ENCODE measurements around the gene SUMO2. TPM values are rescaled to one million over a fixed set of nuclear protein-coding genes. Genes with fewer than 3 reads are reported as not detected.

SUMO2 gene
- total RNA-seq, 2 experiments from 2014 or later: 623 to 655 TPM

- H3K36me3 Mint-ChIP-seq: peaks cover 14% of the 10 kb centered on the region
- H3K9me3 Mint-ChIP-seq: no peaks in the 10 kb centered on the region
- H3K4me3 Mint-ChIP-seq: no peak overlapping the region
- H3K27me3 Mint-ChIP-seq: no peaks in the 10 kb centered on the region
- H3K27ac Mint-ChIP-seq: no peak overlapping the region
- H3K4me1 Mint-ChIP-seq: peaks cover 28% of the 10 kb centered on the region
- no peak for DNase-seq
Observed at GRCh38 chr17:75126954-75127353, 55.8 kb downstream of the SUMO2 start.

GRCh38 chr17:75125984-75126383 lies 56.8 kb downstream of the SUMO2 start:
- no peak for DNase-seq
- Mint-ChIP-seq H3K27ac (peak overlapping the region; percentile 46), H3K27me3 (no peaks in the 10 kb centered on the region), H3K4me1 (peaks cover 28% of the 10 kb centered on the region), H3K9me3 (no peaks in the 10 kb centered on the region), H3K4me3 (no peak overlapping the region), H3K36me3 (peaks cover 14% of the 10 kb centered on the region)

GRCh38 chr17:75124819-75125162 lies 58.0 kb downstream of the SUMO2 start:
- no peaks in the 10 kb centered on the region for H3K27me3 Mint-ChIP-seq
- H3K4me1 Mint-ChIP-seq: peaks cover 23% of the 10 kb centered on the region
- no peaks in the 10 kb centered on the region for H3K9me3 Mint-ChIP-seq
- H3K27ac Mint-ChIP-seq: peak overlapping the region; percentile 30
- DNase-seq: no peak
- H3K36me3 Mint-ChIP-seq: peaks cover 12% of the 10 kb centered on the region
- no peak overlapping the region for H3K4me3 Mint-ChIP-seq

- Mint-ChIP-seq H3K36me3 (peaks cover 7% of the 10 kb centered on the region), H3K9me3 (no peaks in the 10 kb centered on the region), H3K27ac (peak overlapping the region; percentile 29), H3K4me1 (peaks cover 20% of the 10 kb centered on the region), H3K27me3 (no peaks in the 10 kb centered on the region), H3K4me3 (no peak overlapping the region)
- DNase-seq: peak; percentile 37
Observed at GRCh38 chr17:75124041-75124818, 58.5 kb downstream of the SUMO2 start.

GRCh38 chr17:75118307-75118706 lies 64.5 kb downstream of the SUMO2 start:
- DNase-seq: no peak
- no peaks in the 10 kb centered on the region for H3K27me3 Mint-ChIP-seq
- peaks cover 16% of the 10 kb centered on the region for H3K4me1 Mint-ChIP-seq
- H3K36me3 Mint-ChIP-seq: peaks cover 12% of the 10 kb centered on the region
- no peak overlapping the region for H3K4me3 Mint-ChIP-seq
- no peak overlapping the region for H3K27ac Mint-ChIP-seq
- H3K9me3 Mint-ChIP-seq: no peaks in the 10 kb centered on the region

GRCh38 chr17:75116737-75117136 lies 66.0 kb downstream of the SUMO2 start:
- Mint-ChIP-seq H3K4me1 (peaks cover 21% of the 10 kb centered on the region), H3K9me3 (no peaks in the 10 kb centered on the region), H3K36me3 (peaks cover 20% of the 10 kb centered on the region), H3K27ac (no peak overlapping the region), H3K27me3 (no peaks in the 10 kb centered on the region), H3K4me3 (no peak overlapping the region)
- DNase-seq: no peak

Other genes starting within 250 kb of the SUMO2 start
- not detected for gene OTOP3, start 247.1 kb downstream of the SUMO2 start, total RNA-seq
- 1 to 10 TPM; 1.6 to 1.9 TPM for gene HID1, start 210.2 kb downstream of the SUMO2 start, total RNA-seq
- 1 to 10 TPM in 1 of 2 experiments, under 1 TPM in 1; 0.74 to 1.2 TPM for gene CDR2L, start 195.3 kb downstream of the SUMO2 start, total RNA-seq
- gene MRPL58, start 170.3 kb downstream of the SUMO2 start, total RNA-seq: 10 to 100 TPM; 64.4 to 69.0 TPM
- 100 to 1,000 TPM; 185 to 189 TPM for gene ATP5PD, start 136.0 kb downstream of the SUMO2 start, total RNA-seq
- gene KCTD2, start 135.7 kb downstream of the SUMO2 start, total RNA-seq: 10 to 100 TPM; 14.1 to 14.7 TPM
- gene SLC16A5, start 95.0 kb downstream of the SUMO2 start, total RNA-seq: 1 to 10 TPM; 2.1 TPM
- gene ARMC7, start 73.0 kb downstream of the SUMO2 start, total RNA-seq: 1 to 10 TPM; 6.5 to 6.6 TPM
- gene NT5C, start 51.2 kb downstream of the SUMO2 start, total RNA-seq: 10 to 100 TPM; 71.2 to 74.8 TPM
- 100 to 1,000 TPM; 245 to 250 TPM for gene JPT1, start 28.4 kb downstream of the SUMO2 start, total RNA-seq
- 100 to 1,000 TPM; 134 to 137 TPM for gene NUP85, start 22.7 kb upstream of the SUMO2 start, total RNA-seq
- gene GGA3, start 78.6 kb upstream of the SUMO2 start, total RNA-seq: 10 to 100 TPM; 63.7 to 72.0 TPM
- 10 to 100 TPM; 93.5 to 96.9 TPM for gene MRPS7, start 78.9 kb upstream of the SUMO2 start, total RNA-seq
- 10 to 100 TPM; 35.3 to 38.1 TPM for gene MIF4GD, start 88.3 kb upstream of the SUMO2 start, total RNA-seq
- gene SLC25A19, start 106.5 kb upstream of the SUMO2 start, total RNA-seq: 100 to 1,000 TPM; 103 to 107 TPM
- 100 to 1,000 TPM; 161 to 165 TPM for gene GRB2, start 222.7 kb upstream of the SUMO2 start, total RNA-seq

All from activated naive CD8-positive, alpha-beta T cell treated with anti-CD3 and anti-CD28 coated beads for 36 hours (primary cell).